ENCODE measurements around the gene CASP5.

DNA sequence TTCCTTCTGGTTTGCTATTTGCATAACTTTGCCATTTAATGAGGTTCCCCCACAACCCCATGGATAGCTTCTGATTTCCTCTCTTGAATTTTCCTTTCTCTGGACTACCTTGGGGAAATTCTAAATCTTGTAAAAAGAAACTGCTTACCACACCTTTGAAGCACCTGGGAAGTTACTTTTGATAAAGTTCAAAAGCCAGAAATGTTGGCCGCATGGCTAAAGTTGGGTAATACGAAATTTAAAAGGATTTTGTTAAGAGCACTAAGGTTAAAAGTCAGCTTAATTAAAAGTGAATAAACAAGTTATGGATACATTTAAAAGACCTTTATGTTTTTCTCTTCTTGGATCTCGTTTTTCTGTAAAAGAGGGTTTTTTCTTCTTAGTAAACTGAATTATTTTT lies 60.1 kb downstream of the CASP5 start:
- TF ChIP-seq POLR2AphosphoS5 (IDR thresholded peaks at IDR 0.05; ENCODE audit: low read depth, low read length), result no peak
- no peak for TF ChIP-seq POLR2A (IDR thresholded peaks at IDR 0.05; ENCODE audit: low read depth, low read length)

Data from GM12892 (cell line).